Hypothalamus (tissue), 51 donors: Measurements from ENCODE around the gene ELOVL5.
"Not testable (repeated sequence)": the region's sequence is repeated elsewhere in the genome, so short reads cannot be mapped to it uniquely, and the experiment has no call there.

Source experiments
- DNase-seq, 51 donors: peaks; one replicate each; lab custom pipeline; 2025; lab: John Stamatoyannopoulos, UW

ELOVL5 gene, protein sequence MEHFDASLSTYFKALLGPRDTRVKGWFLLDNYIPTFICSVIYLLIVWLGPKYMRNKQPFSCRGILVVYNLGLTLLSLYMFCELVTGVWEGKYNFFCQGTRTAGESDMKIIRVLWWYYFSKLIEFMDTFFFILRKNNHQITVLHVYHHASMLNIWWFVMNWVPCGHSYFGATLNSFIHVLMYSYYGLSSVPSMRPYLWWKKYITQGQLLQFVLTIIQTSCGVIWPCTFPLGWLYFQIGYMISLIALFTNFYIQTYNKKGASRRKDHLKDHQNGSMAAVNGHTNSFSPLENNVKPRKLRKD

DNA sequence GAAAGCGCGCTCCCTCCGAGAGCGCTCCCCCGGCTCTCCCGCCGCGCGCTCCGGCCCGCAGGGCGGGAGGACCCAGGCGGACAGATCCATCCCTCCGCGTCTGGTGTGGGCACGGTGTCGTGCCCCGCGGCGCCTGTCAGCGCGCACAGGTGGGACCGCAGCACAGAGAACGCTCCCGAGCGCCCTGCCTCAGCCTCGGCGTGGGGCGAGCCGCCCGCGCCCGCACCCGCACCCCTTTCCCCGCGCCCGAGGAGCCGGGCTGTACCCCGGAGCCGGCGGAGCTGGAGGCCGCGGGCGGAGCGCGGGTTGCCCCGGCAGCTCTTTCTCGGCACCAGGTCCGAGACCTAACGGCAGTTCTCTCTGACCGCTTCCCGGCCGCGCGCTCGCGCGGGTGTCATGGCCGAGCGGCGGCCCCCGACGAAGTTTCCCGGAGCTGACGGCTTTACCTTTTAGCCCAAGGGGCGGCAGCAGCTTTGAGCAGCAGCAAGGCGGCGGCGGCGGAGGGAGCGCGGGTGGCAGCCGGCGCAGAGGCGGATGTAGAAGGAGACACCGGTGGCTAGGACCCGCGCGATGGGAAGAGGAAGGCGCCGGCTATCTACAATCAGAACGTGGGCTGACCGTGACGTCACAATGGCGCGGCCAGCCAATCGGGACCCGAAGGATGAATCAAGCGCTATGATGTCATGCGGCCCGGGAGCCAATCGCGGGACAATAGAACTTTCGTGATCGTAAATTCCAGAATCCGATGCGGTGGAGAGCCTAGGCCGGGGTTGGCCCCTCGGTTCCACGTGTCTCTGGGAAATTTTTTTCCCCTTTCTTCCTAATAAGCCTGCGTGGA, at the start of gene ELOVL5:
TSS of gene ELOVL5 (minus strand) at position 580 of the 838 bp plus-strand sequence. CDS start 53,251 bp downstream, outside the sequence.
- DNase-seq: peak; percentile 63 to 100 (median 95)

DNA sequence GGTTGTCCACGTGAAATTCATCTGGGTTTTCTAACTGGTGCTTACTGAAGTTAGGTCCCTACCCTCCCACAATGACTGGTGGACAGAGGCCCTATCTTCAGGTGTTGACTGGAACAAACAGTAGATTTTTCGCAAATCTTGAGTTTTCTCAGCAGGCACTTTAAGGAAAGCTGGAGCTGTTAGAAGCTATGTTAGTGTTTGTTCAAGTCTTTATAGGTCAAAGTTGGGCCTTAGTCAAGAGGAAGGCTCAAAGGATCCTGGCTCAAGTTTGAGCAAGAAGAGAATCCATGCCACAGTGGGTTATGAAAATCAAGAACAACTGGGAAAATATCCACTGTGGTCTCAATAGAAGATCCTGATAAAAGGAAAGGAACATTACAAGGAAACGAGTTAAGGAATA, 48.5 kb upstream of the ELOVL5 start:
- no peak for DNase-seq

DNA sequence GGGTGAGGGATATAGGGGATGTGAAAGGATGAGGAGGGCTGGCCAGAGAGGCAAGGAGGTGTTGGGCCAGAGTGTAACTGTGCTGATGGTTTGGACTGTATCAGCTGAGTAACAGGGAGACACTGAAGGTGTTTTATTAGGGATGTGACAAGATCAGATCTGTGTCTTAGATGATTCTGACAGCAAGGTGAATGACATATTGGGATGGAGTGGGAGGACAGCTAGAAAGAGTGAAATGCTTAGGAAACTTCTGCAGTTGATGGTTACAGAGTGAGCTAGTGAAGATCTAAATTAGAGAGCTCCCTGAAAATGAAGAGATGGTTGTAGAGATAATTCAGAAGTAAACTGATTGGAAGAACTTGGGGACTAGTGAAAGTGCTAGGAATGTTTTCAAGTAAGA, 47.2 kb upstream of the ELOVL5 start:
- no peak for DNase-seq

GRCh38 chr6:53394704-53395103, 46.0 kb upstream of the ELOVL5 start:
- DNase-seq: no peak

GRCh38 chr6:53391170-53391569, 42.4 kb upstream of the ELOVL5 start:
- DNase-seq: peak in 5 of 51 donors; percentile 2 to 20 (median 6)

- DNase-seq: no peak
These were observed 41.3 kb upstream of the ELOVL5 start for GRCh38 chr6:53390010-53390409.

GRCh38 chr6:53388615-53389014, 39.9 kb upstream of the ELOVL5 start:
- not testable (repeated sequence) for DNase-seq

GRCh38 chr6:53382421-53382820, 33.7 kb upstream of the ELOVL5 start:
- DNase-seq: no peak

DNA sequence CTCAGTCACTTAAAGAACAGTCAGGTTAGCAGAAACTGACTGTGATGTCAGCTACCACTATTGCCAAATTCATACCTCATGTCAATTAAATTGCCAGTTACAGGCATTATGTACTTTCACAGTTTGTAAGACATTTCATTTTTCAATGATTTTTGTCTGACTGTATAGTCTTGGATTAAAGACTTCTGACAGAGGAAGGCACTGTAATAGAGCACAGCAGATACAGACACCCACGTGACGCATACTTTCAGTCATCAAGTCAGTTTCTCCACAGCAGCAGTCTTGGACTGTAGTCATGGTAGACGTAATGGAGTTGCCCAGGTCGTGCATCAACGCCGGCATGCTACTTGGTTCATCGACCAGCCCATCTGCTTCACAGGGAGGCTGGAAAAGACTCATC, 29.5 kb upstream of the ELOVL5 start:
- no peak for DNase-seq

- DNase-seq: no peak
These were observed 29.0 kb upstream of the ELOVL5 start for GRCh38 chr6:53377793-53378192.

DNA sequence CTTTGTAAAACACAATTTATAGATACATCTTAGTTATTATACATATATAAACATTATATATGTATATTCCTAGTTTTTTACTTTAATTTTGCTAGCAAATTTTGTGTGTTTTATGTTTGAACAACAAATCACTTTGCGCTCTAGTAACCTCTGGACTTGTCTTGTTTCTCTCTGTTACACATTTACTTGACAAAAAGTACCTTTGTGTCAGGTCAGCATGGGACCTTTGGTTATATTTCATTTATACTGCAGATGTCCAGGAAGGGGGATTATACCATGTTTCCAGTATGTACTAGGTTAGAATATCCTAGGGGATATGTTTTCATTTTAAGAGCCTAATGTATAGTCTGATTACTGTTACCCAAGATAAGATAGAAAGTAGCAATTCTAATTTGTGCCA, 28.5 kb upstream of the ELOVL5 start:
- DNase-seq: no peak

GRCh38 chr6:53376661-53377226, 28.0 kb upstream of the ELOVL5 start:
- DNase-seq: no peak

- no peak for DNase-seq
These were observed 27.1 kb upstream of the ELOVL5 start for GRCh38 chr6:53375847-53376246.

GRCh38 chr6:53373638-53374037, 24.9 kb upstream of the ELOVL5 start:
- no peak for DNase-seq

GRCh38 chr6:53369876-53370515, 21.2 kb upstream of the ELOVL5 start:
- DNase-seq: no peak

DNA sequence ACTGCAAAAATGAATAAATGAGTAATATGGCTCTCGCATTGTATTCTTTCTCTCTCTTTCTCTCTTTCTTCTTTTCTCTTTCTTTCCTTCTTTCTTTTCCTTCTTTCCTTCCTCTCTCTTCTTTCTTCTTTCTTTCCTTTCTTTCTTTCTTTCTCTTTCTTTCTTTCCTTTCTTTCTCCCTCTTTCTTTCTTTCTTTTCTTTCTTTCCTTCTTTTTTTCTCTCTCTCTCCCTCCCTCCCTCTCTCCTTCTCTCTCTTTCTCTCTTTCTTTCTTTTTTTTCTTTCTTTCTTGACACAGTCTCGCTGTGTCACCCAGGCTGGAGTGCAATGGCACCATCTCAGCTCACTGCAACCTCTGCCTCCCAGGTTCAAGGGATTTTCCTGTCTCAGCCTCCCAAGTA, 20.3 kb upstream of the ELOVL5 start:
- no peak for DNase-seq

DNA sequence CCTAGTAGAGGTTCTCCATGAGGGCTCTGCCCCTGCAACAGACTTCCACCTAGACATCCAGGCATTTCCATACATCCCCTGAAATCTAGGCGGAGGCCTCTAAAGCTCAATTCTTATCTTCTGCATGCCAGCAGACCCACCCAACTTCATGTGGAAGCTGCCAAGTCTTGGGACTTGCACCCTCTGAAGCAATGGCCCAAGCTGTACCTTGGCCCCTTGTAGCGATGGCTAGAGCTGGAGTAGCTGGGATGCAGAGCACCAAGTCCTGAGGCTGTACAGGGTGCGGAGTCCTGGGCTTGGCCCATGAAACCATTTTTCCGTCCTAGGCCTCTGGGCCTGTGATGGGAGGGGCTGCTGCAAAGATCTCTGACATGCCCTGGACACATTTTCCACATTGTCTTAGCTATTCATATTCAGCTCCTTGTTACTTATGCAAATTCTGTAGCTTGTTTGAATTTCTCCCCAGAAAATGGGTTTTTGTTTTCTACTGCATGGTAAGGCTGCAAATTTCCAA, 17.4 kb upstream of the ELOVL5 start:
- DNase-seq: no peak

- no peak for DNase-seq
These were observed 14.8 kb upstream of the ELOVL5 start for GRCh38 chr6:53363341-53364079.

- peak in 9 of 51 donors; percentile 3 to 53 (median 14) for DNase-seq
These were observed 12.8 kb upstream of the ELOVL5 start for GRCh38 chr6:53361549-53362031.
